ENCODE measurements around the gene MB21D2.

GRCh38 chr3:192772240-192772894 is 145.3 kb downstream of the MB21D2 start:
- TF ChIP-seq CTCF (tag by site-specific recombination; IDR thresholded peaks at IDR 0.05) (no peak), GLIS1 (tag by site-specific recombination; IDR thresholded peaks at IDR 0.05) (no peak), ZNF654 (tag by site-specific recombination; IDR thresholded peaks at IDR 0.05; ENCODE audit: low read depth) (peak; percentile 45), ZFHX2 (tag by site-specific recombination; conservative IDR thresholded peaks at IDR 0.05) (no peak), ZFP37 (tag by site-specific recombination; IDR thresholded peaks at IDR 0.05) (no peak)
- TF ChIP-seq, protein P1, sequence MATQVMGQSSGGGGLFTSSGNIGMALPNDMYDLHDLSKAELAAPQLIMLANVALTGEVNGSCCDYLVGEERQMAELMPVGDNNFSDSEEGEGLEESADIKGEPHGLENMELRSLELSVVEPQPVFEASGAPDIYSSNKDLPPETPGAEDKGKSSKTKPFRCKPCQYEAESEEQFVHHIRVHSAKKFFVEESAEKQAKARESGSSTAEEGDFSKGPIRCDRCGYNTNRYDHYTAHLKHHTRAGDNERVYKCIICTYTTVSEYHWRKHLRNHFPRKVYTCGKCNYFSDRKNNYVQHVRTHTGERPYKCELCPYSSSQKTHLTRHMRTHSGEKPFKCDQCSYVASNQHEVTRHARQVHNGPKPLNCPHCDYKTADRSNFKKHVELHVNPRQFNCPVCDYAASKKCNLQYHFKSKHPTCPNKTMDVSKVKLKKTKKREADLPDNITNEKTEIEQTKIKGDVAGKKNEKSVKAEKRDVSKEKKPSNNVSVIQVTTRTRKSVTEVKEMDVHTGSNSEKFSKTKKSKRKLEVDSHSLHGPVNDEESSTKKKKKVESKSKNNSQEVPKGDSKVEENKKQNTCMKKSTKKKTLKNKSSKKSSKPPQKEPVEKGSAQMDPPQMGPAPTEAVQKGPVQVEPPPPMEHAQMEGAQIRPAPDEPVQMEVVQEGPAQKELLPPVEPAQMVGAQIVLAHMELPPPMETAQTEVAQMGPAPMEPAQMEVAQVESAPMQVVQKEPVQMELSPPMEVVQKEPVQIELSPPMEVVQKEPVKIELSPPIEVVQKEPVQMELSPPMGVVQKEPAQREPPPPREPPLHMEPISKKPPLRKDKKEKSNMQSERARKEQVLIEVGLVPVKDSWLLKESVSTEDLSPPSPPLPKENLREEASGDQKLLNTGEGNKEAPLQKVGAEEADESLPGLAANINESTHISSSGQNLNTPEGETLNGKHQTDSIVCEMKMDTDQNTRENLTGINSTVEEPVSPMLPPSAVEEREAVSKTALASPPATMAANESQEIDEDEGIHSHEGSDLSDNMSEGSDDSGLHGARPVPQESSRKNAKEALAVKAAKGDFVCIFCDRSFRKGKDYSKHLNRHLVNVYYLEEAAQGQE (tag by site-specific recombination; IDR thresholded peaks at IDR 0.05), result no peak

Measured in HEK293 (cell line).